Stimulated activated CD8-positive, alpha-beta memory T cell treated with anti-CD3 and anti-CD28 coated beads, Interleukin-12 subunit alpha, Interleukin-12 subunit beta, amount 100 ng/mL, for 24 hours (primary cell): ENCODE data around the gene C1QTNF7.

Source experiments
- DNase-seq: peaks from one replicate; pipeline ENCODE4 v3.0.0-alpha.2; 2020; ENCODE audit errors: extremely low read depth

C1QTNF7 gene

DNA sequence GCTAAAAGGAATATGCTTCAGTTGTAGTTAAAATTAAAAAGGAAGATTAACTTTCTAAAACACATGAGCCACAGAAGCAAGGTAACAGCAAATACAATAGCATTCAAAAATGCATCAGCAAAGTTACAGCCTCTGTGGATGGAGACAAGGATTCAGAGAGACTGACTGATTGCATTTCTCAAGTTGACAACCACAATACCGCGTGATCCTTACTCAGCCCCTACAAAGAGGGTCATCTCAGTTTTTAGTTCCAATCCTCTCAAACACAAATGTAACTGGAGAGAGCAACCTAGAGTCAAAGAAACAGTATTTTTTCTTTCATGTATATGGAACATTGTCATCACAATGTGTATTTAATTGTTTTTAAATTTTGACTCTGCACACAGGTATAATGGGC, 14.2 kb upstream of the C1QTNF7 start:
- no peak for DNase-seq

DNA sequence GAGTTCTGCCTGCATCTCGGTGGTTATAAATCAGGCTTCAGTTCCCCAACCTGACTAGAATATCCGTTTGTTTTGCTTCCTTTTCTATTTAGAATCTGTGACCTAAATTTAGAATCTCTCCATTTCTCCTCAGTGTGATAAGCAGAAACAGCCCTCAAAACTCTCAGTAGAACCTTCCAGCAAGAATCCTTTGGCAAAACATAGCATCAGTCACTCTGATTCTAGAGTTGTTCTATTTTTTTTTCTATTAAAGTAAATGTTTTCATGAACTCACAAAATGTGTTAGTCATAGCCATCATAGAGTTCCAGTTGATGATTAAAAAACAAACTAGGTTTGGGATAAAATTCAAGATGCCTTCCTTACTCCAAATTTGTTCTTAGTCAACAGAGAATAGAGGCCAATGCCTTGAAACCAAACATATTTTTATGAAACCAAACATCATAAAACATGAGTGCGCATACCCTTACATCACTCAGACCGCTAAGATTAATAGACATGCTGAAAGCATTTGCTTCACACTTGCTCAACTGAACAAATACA, 13.2 kb upstream of the C1QTNF7 start:
- DNase-seq = no peak

DNA sequence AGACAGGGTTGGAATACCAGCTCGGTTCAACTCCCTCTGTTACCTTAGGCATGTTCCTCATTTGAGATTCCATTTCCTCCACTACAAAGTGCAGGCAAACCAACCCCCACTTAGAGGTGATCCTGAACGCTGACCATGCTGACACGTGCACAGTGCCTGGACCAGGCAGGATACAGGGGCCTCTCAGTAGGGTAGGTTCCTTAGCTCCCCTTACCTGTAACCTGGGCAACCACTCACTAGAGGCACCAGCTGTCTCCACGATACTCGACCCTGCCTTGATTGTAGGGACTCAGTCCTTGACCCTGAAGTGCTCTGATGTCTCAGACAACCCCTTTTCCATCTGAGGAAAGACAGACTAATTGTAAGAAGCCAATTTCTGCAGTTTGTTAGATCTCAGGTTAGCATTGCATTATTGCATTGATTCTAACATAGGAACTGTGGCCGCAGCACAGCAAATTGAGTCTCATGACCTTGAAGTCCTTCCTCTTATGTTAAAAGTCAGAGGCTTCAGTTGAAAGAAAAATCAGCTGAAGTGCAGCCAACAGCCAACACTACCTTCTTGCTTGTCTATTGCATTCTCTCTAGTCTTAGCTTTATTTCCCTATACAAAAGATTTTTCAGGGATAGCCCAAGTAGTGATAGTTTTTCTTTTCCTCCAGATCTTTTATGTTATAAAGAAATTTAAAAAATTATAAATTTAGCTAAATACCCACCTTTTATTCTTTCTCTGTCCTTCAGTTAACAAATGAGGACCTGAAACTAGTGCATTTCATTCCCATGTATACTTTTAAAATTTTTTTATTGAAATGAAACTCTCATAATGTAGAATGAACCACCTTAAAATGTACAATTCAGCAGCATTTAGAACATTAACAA, 11.2 kb upstream of the C1QTNF7 start:
- DNase-seq = no peak

DNA sequence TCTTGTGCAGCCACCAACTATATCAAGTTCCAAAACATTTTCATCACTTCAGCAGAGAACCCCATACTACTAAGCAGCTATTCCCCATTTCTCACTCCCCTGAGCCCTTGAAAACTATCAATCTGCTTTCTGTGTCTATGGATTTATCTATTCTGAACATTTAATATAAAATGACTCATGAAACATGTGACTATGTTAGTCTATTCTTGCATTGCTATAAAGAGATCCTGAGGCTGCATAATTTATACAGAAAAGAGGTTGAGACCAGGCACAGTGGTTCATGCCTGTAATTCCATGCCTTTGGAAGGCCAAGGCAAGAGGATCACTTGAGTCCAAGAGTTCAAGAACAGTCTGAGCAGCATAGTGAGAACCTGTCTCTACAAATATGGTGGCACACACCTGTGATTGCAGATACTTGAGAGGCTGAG, 10.6 kb upstream of the C1QTNF7 start:
- DNase-seq = no peak

DNA sequence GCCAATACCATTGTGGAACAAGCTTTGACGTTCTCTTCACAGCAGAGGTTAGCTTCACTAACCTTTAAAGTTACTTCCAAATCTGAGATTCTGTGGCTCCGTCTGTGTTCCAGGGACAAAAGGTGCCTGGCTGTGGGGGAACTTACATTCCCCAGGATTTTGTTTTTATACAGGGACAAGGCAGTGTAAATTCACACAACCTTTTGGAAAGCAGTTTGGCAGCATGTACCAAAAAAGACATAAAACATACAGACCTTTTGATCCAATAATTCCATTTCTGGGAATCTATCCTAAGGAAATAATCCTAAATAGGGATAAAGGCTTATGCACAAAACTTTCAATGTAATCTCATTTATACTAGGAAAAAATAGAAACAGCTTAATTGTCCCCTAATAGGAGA, 8.9 kb upstream of the C1QTNF7 start:
- DNase-seq = no peak

DNA sequence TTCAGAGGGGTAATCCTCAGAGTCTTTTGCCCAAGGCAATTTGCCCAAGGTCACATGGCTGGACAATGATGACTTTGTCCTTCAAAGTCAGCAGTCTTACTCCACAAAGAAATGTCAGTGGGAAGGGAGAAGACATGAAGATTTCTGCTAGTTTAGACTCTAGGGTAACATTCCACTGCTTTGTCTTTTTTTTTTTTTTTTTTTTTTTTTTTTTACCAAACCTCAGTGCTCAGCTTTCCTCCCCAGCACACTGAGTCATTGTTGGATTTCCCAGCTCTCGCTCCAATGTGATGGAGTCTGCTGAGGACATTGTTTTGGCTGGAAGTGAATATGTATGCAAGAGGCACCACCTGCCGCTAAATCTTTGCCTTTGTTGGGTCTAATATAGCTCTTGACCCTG, 7.2 kb upstream of the C1QTNF7 start:
- no peak for DNase-seq

DNA sequence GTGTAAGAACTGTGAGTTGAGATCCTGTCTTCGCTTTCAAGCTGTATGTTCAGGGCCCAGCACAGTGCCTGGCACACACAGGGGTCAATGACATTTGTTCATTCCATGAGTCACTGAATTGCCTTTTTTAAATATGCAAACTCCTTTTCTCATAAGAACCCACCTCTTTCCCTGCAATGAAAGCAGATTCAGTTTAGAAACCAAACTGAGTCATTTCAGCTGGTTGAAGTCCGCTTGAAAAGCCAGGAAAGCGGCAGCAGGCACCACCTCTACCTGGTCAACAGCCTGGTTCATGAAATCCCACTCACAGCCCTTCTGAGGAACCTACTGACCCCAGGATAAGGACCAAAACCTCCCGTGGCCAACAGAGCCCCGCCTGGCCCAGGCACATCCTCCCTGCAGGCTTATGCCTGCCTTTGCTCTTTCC, 4.5 kb upstream of the C1QTNF7 start:
- no peak for DNase-seq

DNA sequence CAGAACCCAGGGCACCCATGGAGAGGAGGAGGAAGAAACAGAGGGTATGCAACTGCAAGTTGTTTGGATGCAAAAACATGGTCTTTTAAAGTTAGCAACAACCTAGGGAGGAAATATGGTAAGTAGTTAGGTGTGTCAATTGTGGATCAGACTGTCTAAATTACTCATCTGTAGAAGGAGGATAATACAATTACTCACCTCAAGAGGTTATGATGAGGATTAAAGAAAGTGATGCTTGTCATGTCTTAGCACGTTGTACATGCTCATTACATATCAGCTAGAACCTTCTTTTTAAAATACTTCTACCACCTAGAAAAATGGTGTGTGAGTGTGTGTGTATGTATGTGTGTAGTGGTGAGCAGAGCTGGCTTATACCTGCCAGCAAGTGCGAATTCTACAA, 2.3 kb upstream of the C1QTNF7 start:
- no peak for DNase-seq

DNA sequence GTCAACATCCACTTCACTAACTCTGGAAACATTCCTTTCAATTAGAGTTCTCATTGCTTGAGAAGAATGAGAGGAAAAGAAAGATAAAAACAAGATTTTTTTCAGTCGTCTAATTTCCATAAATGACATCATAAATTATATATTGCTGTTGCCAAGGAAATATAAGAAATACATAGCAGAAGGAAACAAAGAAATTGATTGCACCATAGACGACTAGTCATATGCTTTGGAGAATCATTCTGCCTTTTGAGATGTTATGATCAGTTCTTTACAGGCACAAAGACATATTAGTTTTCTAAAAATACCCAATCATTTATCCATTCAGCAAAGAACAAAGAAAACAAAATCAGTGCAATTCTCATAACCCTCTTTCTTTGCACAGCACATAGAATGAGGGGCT, 672 bp upstream of the C1QTNF7 start:
- no peak for DNase-seq

DNA sequence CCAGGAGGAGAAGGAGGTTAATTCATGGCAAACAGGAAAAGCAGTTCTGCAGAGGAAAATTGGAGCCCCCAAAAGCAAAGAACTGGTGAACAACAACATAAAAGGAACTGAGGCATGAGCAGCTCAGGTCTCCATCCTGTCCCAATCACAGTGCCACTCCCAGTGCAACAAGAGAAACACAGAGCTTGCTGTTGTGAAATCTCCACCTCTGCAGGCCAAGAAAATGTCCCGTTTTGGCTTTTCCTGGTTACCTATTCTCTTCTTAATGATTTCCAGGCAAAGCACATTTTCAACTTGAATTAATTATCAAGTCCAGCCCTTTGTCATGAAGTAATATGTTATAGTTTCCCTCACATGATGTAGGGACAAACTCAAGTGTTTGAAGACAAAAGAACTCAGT, 778 bp downstream of the C1QTNF7 start:
- DNase-seq = no peak

DNA sequence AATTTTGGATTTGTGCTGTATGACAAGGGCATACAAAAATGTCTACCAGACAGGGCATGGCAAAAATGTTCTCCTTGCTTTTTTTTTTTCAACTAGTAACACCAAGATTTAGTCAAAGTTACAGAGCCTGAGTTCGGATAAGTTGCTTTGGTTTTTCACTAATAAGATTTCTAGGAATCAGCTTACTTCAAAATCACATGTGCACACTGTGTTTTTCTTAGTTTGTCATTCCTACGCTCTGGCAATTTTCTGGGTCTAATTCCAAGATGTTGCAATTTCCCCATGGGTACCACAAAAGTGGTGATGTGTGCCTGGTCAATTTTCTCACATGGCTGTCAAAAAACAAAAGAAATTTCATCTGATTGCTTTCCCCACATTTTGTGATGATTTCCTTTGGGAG, 6.3 kb downstream of the C1QTNF7 start:
- DNase-seq = no peak

DNA sequence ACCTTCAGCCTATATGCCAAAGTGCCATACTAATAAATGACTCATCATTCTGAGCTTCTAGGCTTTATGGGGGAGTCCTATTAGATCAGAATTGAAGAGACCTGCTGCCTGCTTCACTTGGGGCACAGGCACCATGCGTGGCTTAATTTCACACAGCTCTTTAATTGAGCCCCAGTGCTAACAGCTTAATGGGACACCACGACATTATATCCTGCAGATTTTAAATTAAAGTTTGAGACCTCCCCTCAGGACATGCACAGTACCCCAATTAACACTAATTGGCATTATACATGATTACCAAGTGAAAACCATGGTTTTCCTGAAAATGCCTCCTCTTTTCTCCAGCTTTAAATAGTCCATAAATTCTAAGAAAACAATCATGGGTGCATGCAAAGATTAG, 6.8 kb downstream of the C1QTNF7 start:
- no peak for DNase-seq

DNA sequence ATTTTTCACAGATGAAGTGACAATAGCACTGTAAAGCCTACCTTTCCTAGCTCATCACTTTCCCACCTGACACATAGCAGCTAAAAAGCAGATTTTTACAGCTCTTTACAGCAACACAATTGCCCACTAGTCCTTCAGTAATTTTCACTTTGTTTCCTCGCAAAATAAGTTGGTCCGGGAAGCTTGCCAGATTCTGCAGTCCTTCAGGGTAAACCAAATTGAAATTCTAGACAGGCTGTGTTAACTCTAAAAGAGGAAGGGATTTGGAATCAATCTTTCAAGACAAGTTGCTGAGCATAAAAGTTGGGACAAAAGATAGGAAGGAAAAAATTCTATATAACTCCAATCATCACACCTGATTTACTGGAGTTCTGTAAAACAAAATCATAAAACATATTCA, 8.7 kb downstream of the C1QTNF7 start:
- DNase-seq = no peak

DNA sequence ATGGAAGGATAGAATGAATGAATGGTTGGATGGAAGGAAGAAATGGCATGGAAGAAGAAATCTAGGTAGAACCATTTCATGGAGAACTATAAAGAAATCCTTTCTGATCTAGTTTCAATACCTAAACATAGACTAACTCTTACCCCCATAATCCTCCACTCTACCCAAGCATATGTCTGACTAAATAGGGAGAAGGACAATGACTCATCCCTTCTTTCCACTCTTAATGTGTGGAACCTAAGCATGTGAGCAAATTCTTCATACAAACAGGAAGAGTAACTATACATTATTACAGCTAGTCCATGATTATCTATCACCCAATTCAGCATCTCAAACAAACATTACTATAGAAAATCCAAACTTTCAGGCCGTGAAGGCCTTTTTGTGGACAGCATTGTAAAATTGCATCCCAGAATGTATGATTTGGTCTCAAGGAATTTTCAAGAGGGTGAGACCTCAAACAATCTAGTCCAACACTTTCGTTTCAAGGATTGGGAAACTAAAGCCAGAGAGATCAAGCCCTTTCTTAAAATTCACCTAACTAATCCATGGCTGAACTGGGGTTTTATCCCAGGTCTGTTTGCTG, 11.2 kb downstream of the C1QTNF7 start:
- DNase-seq = no peak

DNA sequence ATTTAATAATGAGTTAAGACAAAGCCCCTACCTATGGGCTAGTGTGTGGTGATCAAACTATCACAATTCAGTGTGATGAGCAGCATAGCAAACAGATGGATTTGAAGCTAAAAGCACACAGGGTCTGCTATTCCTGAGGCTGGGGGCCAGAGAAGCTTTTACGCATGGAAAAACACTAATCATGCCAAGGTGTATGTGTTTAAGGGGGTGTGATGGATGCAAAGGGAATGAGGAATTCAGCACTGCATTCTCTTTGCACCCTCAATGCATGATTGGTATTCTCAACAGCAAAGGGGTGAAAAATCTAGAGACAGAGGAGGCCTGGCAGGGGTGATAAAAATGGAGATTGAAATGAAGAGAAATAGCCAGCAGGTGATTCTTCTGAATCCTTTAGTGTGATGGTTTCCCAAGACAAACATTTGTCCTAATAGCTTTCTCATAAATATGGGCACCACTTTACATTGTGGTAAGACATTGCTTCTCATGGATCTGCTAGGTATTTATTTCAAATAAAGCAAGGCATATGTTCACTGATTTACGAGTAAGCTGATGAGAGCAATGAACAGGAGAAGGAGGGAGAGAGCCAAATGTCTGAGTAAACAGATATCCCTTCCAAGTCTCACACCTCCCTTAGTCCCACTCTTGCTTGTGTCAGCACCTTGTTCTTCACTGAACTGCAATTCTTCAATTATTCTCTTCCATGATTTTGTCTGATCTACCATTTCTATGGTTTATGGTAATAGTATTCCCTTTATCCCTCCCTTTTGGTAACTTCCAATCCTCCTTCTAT, 15.7 kb downstream of the C1QTNF7 start:
- no peak for DNase-seq

DNA sequence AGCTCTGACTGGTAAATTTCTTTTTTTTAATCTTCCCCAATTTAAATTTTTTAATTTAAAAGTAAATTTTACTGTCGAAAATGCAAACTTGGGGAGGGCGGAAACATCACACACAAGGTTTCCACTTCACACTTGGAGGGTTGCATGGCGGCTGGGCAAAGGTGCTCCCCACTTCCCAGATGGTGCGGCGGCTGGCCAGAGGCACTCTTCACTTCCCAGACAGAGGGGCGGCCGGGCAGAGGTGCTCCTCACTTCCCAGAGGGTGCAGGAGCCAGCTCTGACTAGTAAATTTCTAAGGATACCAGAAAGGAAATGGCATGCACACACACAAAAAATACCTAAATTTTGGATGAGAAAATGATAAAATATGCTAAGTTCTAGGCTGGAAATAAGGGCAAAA, 16.4 kb downstream of the C1QTNF7 start:
- no peak for DNase-seq

DNA sequence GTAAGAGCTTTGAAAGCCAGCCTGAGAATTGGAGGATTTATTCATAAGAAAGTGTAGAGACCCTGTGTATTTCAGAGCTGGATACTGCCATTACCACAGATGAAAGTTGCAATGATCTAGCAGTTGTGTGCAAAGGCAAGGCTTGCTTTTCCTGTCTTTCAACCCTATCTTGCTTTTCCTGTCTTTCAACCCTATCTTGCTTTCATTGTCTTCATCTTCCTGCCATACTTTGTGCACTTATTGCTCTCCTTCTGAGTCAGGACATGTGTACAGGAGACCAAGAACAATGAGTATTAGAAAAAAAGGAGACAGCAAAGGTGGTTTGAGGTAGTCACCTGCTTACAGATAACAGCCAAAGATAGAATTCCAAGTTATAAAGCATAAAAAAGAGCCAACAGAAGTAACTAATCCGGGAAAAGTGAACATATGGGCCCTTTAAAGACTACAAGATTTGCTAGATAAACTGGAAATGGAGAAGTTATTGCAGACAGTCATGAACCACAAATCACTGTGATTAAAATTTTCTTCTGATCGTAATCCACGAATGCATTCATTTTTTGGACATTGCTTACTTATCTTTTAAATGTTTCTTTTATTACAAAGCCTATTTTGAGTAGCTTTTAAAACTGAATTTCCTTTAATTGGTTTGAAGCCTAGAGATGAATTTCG, 17.2 kb downstream of the C1QTNF7 start:
- no peak for DNase-seq

DNA sequence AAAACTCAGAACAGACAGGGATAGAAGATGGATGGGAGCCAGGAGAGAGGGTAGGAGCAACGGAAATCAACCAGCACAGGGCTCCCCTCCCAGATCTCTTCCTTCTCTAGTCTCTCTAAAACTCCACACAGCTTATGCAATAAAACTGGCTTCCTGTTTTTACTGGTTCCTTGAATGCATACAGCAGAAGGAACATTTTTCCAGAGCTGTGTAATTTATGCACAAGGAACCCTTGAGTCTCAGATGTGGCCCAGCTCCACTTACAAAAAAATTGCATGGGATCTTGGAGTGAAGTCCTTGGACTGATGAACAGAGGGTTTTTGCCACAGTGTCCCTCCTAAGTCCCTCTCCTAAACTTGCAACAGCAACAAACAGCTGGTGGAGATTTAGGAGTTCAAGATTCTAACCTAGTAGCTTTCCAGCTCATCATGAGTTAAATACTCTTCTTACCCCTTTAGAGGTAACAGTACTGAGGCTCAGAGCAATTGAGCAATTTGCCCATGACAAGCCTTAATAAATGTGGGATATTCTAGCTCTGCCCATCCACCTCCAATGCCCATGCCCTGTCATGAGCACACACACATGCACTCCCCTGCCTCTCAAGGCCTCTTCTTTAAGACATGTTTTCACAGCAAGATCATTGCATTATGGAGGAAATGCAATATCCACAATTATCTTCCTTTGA, 23.5 kb downstream of the C1QTNF7 start:
- no peak for DNase-seq

DNA sequence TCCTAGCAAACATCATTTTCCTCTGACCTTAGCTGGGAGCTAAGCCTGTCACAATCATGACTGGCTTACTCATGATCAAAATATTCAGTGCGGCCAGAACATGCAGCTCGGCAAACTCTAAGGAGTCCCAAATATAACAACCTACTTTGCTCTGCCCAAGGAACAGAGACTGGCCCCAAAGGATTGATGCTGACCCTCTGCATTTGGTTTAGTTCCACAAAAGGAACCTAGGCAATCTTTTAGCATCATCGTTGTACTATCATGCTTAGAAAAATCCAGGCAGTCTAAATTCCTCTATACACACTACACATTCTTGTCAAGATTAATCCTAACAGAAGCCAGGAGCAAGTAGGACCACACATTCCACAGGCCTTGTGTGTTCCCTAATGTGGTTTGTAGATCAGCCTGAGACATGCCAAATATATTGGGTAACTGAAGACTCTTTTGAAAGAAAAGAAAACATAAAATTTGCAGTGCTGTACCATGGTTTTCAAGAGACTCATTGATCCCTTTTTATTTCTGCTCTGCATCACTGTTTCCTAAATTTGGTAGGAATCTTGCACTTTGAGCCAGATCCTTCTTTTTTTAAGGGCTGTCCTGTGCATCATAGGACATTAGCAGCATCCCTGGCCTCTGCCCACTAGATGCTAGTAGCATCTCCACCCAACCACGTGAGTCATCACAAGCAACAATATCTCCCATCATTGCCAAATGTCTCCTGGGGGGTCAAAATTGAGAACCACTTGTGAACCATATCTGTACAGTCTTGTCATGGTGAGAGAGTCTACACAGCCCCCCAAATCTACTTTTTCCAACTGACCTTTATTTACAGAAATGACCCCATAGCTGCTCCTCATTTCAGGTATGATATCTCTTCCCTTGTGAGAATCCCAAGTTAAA, 24.3 kb downstream of the C1QTNF7 start:
- DNase-seq = no peak

DNA sequence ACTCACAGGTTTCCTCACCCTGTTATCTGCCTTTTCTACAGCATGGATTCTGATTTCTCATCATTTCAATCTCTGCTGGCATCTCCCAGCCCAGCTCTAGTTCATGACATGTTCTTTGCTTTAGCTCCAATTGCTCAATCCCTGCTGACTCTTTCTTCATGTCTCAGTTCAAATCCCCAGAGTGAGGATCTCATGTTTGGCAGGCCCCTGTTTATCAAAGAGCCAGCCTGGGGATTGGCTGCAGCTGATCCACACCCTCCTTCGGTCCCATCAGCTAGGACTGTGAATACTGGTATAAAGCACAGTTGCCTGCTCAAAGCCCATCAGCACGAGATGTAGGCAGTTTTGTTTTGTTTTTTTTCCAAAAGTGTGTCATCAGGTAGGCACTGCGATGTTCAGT, 27.5 kb downstream of the C1QTNF7 start:
- no peak for DNase-seq
